ENCODE measurements around the gene CNTN4. TPM values are rescaled to one million over a fixed set of nuclear protein-coding genes. Genes with fewer than 3 reads are reported as not detected.

Gene CNTN4
- total and polyA plus RNA-seq, 2 experiments from 2014 or later = 0.91 to 4.0 TPM

- TF ChIP-seq ZNF462 (CRISPR knock-in tag; IDR thresholded peaks at IDR 0.05) = no peak
Observed at GRCh38 chr3:3005146-3005744, 906.6 kb downstream of the CNTN4 start (continued).

- Mint-ChIP-seq H3K27me3 (ENCODE audit: insufficient read depth, low read depth, poor library complexity) (no peaks in the 10 kb centered on the region), H3K27ac (no peak overlapping the region), H3K4me1 (no peaks in the 10 kb centered on the region), H3K4me3 (no peak overlapping the region), H3K9me3 (peaks cover 97% of the 10 kb centered on the region), H3K36me3 (ENCODE audit: low read depth) (peaks cover 32% of the 10 kb centered on the region)
- Histone ChIP-seq H3K4me1 (ENCODE audit: insufficient read depth) (peaks cover 34% of the 10 kb centered on the region), H3K27me3 (ENCODE audit: insufficient read depth) (no peaks in the 10 kb centered on the region), H3K79me2 (replicated peaks; ENCODE audit: insufficient read depth) (no peaks in the 10 kb centered on the region), H3K27ac (ENCODE audit: low read depth) (no peak overlapping the region), H3F3A (replicated peaks; ENCODE audit: low read depth) (no peaks in the 10 kb centered on the region), H2AFZ (no peak overlapping the region), H3K36me3 (ENCODE audit: insufficient read depth) (no peaks in the 10 kb centered on the region), H3K4me3 (no peak overlapping the region), H4K20me1 (replicated peaks; ENCODE audit: insufficient read depth) (no peaks in the 10 kb centered on the region), H3K9me2 (ENCODE audit: insufficient read depth) (no peaks in the 10 kb centered on the region), H3K4me2 (no peak overlapping the region)
- ATAC-seq (no peak), DNase-seq (ENCODE audit: low spot score) (no peak)
- TF ChIP-seq CTCF (conservative IDR thresholded peaks at IDR 0.05; ENCODE audit: low read depth in 2 of 2) (peak in 1 of 2 experiments; percentile 10; a peak in 1 of 4 replicates), ZNF462 (CRISPR knock-in tag; IDR thresholded peaks at IDR 0.05) (no peak)
Observed at GRCh38 chr3:3013317-3014052, 914.8 kb downstream of the CNTN4 start.

Measured in GM23338 (cell line).